ENCODE results near the gene TTC6.

DNA sequence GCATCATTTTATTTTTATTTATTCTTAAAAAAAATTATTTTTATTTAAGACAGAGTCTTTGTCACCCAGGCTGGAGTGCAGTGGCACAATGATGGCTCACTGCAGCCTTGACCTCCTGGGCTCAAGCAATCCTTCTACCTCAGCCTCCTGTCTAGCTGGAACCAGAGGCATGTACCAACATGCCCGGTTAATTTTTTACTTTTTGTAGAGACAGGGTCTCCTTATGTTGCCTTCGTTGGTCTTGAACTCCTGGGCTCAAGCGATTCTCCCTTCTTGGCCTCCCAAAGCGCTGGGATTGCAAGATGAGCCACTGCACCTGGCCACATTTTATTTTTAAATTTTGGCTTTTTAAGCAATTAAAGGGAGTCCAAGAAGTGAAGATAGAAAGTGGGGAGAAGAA lies 21.4 kb downstream of the TTC6 start:
- TF ChIP-seq EZH2phosphoT487 (IDR thresholded peaks at IDR 0.05; ENCODE audit: insufficient read depth, low read depth) (no peak), EZH2 (IDR thresholded peaks at IDR 0.05; ENCODE audit: insufficient read depth, poor library complexity, severe bottlenecking) (no peak)
